GM12872 (cell line): ENCODE data around the gene AGO1.

Experiments used
- CTCF ChIP-seq: IDR thresholded peaks from 3 replicates; pipeline ENCODE4 v1.5.1; 2011; ENCODE audit warnings: low read depth, mild to moderate bottlenecking, low read length, moderate library complexity; ENCODE audit not compliant: insufficient read depth

Gene AGO1

DNA sequence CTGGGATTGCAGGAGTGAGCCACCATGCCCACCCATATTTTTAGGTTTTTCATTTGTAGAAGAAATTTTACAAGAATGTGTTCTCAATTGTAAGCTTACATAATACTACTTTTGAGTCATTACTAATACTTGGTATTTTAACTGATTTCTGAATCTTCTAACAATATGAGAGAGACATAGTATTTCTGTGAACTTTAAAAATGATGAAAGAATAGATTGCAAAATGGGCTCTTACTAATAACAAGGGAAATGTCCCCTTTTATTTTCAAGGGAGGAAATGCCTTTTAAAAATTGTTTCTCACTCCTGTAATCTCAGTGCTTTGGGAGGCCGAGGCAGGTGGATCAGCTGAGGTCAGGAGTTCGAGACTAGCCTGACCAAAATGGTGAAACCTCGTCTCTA lies 53.8 kb downstream of the AGO1 start:
- no peak for TF ChIP-seq CTCF

- TF ChIP-seq CTCF = no peak
Measured at GRCh38 chr1:35939484-35939883, 56.5 kb downstream of the AGO1 start.

GRCh38 chr1:35945327-35945726 lies 62.3 kb downstream of the AGO1 start:
- TF ChIP-seq CTCF = no peak

GRCh38 chr1:35947547-35947946 lies 64.5 kb downstream of the AGO1 start:
- TF ChIP-seq CTCF = no peak

- TF ChIP-seq CTCF = no peak
Measured at GRCh38 chr1:35958558-35958957, 75.5 kb downstream of the AGO1 start.

DNA sequence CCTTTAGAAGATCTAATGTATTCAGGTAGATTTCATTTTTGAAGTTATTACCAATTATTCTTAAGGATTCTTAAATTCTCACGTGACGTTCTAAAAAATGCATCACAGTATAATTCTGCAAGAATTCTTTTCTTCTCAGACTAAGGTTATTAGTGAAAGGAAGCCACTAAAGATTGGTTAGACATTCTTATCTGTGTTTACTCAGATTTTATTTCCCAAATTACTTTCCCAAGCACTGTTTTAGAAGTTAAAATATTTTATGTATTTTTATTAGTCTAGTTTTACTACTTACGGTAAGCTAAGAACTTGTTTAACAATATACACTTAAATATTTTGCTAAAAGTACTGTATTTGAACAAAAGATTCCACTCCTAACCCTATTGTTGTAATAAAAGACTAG lies 76.3 kb downstream of the AGO1 start:
- TF ChIP-seq CTCF = no peak

GRCh38 chr1:35962952-35963351 lies 79.9 kb downstream of the AGO1 start:
- TF ChIP-seq CTCF = no peak

GRCh38 chr1:35968396-35968795 lies 85.4 kb downstream of the AGO1 start:
- no peak for TF ChIP-seq CTCF
